ENCODE data around the gene IGF1.

- no peak for TF ChIP-seq POLR2A (IDR thresholded peaks at IDR 0.05)
- TF ChIP-seq CTCF (IDR thresholded peaks at IDR 0.05): no peak
These were observed 21.0 kb downstream of the IGF1 start for GRCh38 chr12:102459314-102459713.
